HG03439 (cell line): Measurements from ENCODE around the gene GPATCH1.
"Not testable (repeated sequence)": the region's sequence is repeated elsewhere in the genome, so short reads cannot be mapped to it uniquely, and the experiment has no call there.

Source experiments
- ATAC-seq: cut with Tn5 transposase; IDR thresholded peaks from one replicate; pipeline ENCODE4 v1.9.1; 2021; ENCODE audit warnings: mild to moderate bottlenecking, moderate library complexity; ENCODE audit not compliant: unreplicated experiment

The GPATCH1 gene

GRCh38 chr19:33156334-33156733 lies 75.4 kb downstream of the GPATCH1 start:
- no peak for ATAC-seq

GRCh38 chr19:33157906-33158305 lies 76.9 kb downstream of the GPATCH1 start:
- no peak for ATAC-seq

GRCh38 chr19:33158365-33158764 lies 77.4 kb downstream of the GPATCH1 start:
- no peak for ATAC-seq

- no peak for ATAC-seq
Measured at GRCh38 chr19:33159149-33159548, 78.2 kb downstream of the GPATCH1 start.

- no peak for ATAC-seq
Measured at GRCh38 chr19:33159893-33160292, 78.9 kb downstream of the GPATCH1 start.

- ATAC-seq: no peak
Measured at GRCh38 chr19:33161201-33161600, 80.2 kb downstream of the GPATCH1 start.

- no peak for ATAC-seq
Measured at GRCh38 chr19:33163481-33163880, 82.5 kb downstream of the GPATCH1 start.

- ATAC-seq: not testable (repeated sequence)
Measured at GRCh38 chr19:33166037-33166436, 85.1 kb downstream of the GPATCH1 start.

GRCh38 chr19:33167438-33167837 lies 86.5 kb downstream of the GPATCH1 start:
- no peak for ATAC-seq

GRCh38 chr19:33168528-33168927 lies 87.5 kb downstream of the GPATCH1 start:
- ATAC-seq: no peak

GRCh38 chr19:33171222-33171795 lies 90.3 kb downstream of the GPATCH1 start:
- ATAC-seq: no peak

GRCh38 chr19:33171916-33172359 lies 91.0 kb downstream of the GPATCH1 start:
- ATAC-seq: no peak

- ATAC-seq: no peak
Measured at GRCh38 chr19:33174186-33174585, 93.2 kb downstream of the GPATCH1 start.

GRCh38 chr19:33175156-33175782 lies 94.3 kb downstream of the GPATCH1 start:
- no peak for ATAC-seq

- no peak for ATAC-seq
Measured at GRCh38 chr19:33175886-33176669, 95.1 kb downstream of the GPATCH1 start.

GRCh38 chr19:33176670-33177416 lies 95.9 kb downstream of the GPATCH1 start:
- ATAC-seq: peak; percentile 79

- no peak for ATAC-seq
Measured at GRCh38 chr19:33177417-33177979, 96.5 kb downstream of the GPATCH1 start.
